Measurements from ENCODE around the gene VPS13D. TPM values are rescaled to one million over a fixed set of nuclear protein-coding genes. Genes with fewer than 3 reads are reported as not detected.

The VPS13D gene
- total RNA-seq, 4 donors from 2014 or later, result 42.5 to 103 (median 59.8) TPM

DNA sequence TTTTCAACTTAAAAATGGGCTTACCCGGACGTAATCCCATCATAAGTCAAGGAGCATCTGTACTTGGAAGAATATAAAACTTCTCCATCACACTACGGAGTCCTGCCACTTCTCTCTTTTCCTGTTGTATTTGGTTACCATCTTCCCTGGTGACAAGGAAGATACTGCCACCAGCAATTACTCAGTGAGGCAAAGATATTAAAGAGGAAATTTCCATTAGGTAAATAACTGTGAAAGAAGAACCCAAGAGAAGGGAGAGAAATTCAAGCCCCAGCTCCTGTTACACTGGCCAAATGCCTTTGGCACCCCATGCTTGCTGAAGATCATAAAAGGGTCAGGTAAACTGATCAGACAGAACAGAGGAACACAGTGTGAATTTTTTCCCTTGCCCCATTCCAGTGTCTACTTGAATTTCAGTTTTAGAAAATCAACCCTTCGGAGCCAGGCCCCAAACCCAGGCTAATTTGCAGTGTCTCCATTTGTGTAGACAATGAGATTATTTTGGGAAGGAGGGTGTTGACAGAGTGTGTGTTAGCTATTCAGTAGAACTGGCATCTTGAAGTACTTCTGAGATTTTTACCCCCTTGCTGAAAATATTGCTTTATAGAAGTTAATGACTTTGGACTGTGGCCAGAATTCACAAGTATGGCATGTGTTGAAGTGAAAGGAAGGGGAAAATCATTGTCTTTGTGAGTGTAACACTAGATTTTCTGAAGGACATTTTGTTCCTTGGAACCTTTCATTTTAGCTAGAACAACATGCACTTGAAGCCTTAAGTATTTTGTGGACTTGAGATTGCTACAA, 221.1 kb downstream of the VPS13D start:
- peak overlapping the region; percentile 78 to 93 (median 90) for H3K27ac ChIP-seq
- intact Hi-C loops (cut with DNase I), result no loop called here
- peaks cover 55 to 100% (median 94%) of the 10 kb centered on the region in 3 donors for H3K4me1 ChIP-seq
- H3K4me3 ChIP-seq, result no peak overlapping the region
- H3K36me3 ChIP-seq, result peaks cover 0 to 13% (median 0%) of the 10 kb centered on the region in 3 donors
- WGBS, 2 donors, result 47 to 58% methylated on average over 4 of the region's 4 CpGs
- no peak for DNase-seq
- no peaks in the 10 kb centered on the region for H3K9me3 ChIP-seq
- no peaks in the 10 kb centered on the region for H3K27me3 ChIP-seq
- TF ChIP-seq, protein P1, sequence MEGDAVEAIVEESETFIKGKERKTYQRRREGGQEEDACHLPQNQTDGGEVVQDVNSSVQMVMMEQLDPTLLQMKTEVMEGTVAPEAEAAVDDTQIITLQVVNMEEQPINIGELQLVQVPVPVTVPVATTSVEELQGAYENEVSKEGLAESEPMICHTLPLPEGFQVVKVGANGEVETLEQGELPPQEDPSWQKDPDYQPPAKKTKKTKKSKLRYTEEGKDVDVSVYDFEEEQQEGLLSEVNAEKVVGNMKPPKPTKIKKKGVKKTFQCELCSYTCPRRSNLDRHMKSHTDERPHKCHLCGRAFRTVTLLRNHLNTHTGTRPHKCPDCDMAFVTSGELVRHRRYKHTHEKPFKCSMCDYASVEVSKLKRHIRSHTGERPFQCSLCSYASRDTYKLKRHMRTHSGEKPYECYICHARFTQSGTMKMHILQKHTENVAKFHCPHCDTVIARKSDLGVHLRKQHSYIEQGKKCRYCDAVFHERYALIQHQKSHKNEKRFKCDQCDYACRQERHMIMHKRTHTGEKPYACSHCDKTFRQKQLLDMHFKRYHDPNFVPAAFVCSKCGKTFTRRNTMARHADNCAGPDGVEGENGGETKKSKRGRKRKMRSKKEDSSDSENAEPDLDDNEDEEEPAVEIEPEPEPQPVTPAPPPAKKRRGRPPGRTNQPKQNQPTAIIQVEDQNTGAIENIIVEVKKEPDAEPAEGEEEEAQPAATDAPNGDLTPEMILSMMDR (IDR thresholded peaks at IDR 0.05), result no peak
- TF ChIP-seq POLR2A (IDR thresholded peaks at IDR 0.05), result no peak

DNA sequence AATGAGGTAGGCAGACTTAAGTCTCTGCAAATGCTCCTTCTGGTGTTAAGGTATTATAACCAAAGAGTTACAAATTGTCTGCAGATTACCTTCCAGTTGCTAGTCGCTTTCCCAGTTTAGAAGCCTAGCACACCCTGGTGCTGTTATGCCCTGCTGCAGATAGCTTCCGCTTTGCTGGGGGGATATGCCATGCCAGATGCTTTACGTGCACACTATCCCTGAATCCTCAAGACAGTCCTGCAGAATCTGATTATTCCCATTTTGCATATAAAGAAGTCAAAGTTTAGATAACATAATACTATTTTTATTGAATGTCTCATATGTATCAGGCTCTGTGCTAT, 221.7 kb downstream of the VPS13D start:
- H3K9me3 ChIP-seq, result no peaks in the 10 kb centered on the region
- H3K27ac ChIP-seq, result peak overlapping the region; percentile 78 to 93 (median 90)
- 94 to 97% methylated on average over 3 of the region's 3 CpGs for WGBS, 2 donors
- H3K4me1 ChIP-seq, result peaks cover 55 to 100% (median 92%) of the 10 kb centered on the region in 3 donors
- H3K36me3 ChIP-seq, result peaks cover 0 to 19% (median 0%) of the 10 kb centered on the region in 3 donors
- H3K4me3 ChIP-seq, result no peak overlapping the region
- H3K27me3 ChIP-seq, result no peaks in the 10 kb centered on the region
- intact Hi-C loops (cut with DNase I), result no loop called here
- TF ChIP-seq, protein P1 (IDR thresholded peaks at IDR 0.05), result no peak
- no peak for TF ChIP-seq POLR2A (IDR thresholded peaks at IDR 0.05)
- DNase-seq, result no peak

DNA sequence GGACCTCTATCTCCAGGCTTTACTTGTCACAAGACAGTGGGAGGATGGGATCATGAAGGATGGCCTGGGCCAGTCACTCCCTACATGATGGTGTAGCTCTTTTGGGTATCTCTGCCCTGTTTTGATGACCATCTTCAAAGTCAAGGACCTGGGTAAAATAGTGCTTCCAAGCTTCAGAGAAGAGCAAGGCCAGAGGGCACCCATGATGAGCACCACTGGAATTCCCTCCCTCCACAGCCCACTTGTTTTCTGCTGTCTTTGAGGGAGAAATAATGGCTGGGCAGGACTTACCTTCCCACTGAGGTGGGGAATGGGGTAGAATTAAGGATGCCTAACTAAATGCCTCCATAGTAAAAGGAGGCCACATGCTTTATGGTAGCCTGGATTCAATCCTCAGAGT, 222.4 kb downstream of the VPS13D start:
- peaks cover 55 to 100% (median 94%) of the 10 kb centered on the region in 3 donors for H3K4me1 ChIP-seq
- intact Hi-C loops (cut with DNase I), result no loop called here
- H3K4me3 ChIP-seq, result no peak overlapping the region
- DNase-seq, result no peak
- peak overlapping the region; percentile 78 to 93 (median 90) for H3K27ac ChIP-seq
- H3K36me3 ChIP-seq, result peaks cover 0 to 26% (median 0%) of the 10 kb centered on the region in 3 donors
- TF ChIP-seq POLR2A (IDR thresholded peaks at IDR 0.05), result no peak
- TF ChIP-seq, protein P1 (IDR thresholded peaks at IDR 0.05), result no peak
- no peaks in the 10 kb centered on the region for H3K27me3 ChIP-seq
- no peaks in the 10 kb centered on the region for H3K9me3 ChIP-seq

DNA sequence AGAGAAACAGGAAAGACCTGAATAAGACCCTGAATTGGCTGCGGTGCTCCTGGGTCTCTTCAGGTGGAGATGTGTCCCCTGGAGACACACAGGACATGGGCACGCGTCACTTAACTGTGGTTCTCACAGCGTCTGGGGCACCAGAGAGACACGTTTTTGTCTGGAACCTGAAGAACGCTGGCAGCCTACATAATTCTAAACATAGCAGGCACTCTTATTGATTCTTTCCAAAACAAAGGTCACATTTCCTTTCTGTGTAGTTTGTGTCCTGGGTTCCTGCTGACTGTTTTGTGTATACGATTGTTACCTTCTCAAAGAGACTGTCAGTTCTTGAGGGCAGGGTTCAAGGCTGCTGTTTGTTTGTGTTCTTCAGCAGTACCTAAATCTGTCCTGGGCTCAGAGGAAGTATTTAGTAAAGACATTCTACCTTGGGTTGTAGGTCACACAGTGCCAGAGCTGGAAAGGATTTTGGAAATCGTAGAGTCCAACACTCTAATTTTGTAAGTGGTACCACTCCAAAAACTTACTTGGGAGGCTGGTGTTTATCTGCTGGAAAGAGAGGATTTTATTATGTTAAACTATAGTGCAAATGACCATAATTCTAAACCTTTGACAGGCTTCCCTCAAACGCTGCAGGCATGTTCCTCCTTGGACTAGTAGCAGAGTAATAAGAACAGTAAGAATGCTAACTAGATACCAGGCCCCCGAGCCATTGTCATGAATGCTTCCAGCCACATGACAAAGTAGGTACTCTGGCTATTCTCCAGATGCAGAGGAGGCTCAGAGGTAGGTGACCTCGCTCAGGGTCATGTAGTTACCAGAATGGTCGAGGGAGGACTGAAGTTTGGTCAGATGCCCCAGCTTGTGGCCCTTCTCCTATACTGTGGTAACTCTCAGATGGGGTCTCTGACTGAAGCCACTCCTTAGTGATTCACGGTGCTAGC, 223.8 kb downstream of the VPS13D start:
- H3K27me3 ChIP-seq, result no peaks in the 10 kb centered on the region
- peak overlapping the region; percentile 78 to 93 (median 90) for H3K27ac ChIP-seq
- intact Hi-C loops (cut with DNase I), result no loop called here
- H3K9me3 ChIP-seq, result no peaks in the 10 kb centered on the region
- peaks cover 43 to 98% (median 91%) of the 10 kb centered on the region in 3 donors for H3K4me1 ChIP-seq
- no peak for DNase-seq
- TF ChIP-seq POLR2A (IDR thresholded peaks at IDR 0.05), result no peak
- TF ChIP-seq, protein P1 (IDR thresholded peaks at IDR 0.05), result no peak
- 53 to 60% methylated on average over 10 to 13 of the region's 13 CpGs for WGBS, 2 donors
- H3K4me3 ChIP-seq, result no peak overlapping the region
- peaks cover 0 to 41% (median 0%) of the 10 kb centered on the region in 3 donors for H3K36me3 ChIP-seq

Measured in esophagus squamous epithelium (tissue), 5 donors.